Activated T-helper 17 cell treated with anti-CD3 and anti-CD28 coated beads, Interleukin-2, amount 50 U/mL, for 72 hours (primary cell): Measurements from ENCODE around the gene ICAM2. TPM values are rescaled to one million over a fixed set of nuclear protein-coding genes. Genes with fewer than 3 reads are reported as not detected.
"Not testable (repeated sequence)": the region's sequence is repeated elsewhere in the genome, so short reads cannot be mapped to it uniquely, and the experiment has no call there.

Experiments used
- ATAC-seq: fragments of 150-1000 bp; cut with Tn5 transposase; replicated peaks from 2 replicates; pipeline ENCODE4 v1.10.0; 2021; ENCODE audit warnings: mild to moderate bottlenecking, moderate library complexity
- H3K27ac Mint-ChIP-seq: one replicate; pipeline ENCODE4 v1.8.0; 2022; ENCODE audit warnings: mixed read lengths
- H3K27me3 Mint-ChIP-seq: one replicate; pipeline ENCODE4 v1.8.0; 2022; ENCODE audit warnings: mixed read lengths
- H3K36me3 Mint-ChIP-seq: one replicate; pipeline ENCODE4 v1.8.0; 2022; ENCODE audit warnings: low read depth, mild to moderate bottlenecking, mixed read lengths
- H3K4me1 Mint-ChIP-seq: one replicate; pipeline ENCODE4 v1.8.0; 2022; ENCODE audit warnings: mixed read lengths
- H3K4me3 Mint-ChIP-seq: one replicate; pipeline ENCODE4 v1.8.0; 2022; ENCODE audit warnings: mild to moderate bottlenecking, mixed read lengths
- H3K9me3 Mint-ChIP-seq: one replicate; pipeline ENCODE4 v1.8.0; 2022; ENCODE audit warnings: mixed read lengths
- total RNA-seq, 2 donors: library from RNA; stranded (reverse); gene quantifications; one replicate each; pipeline ENCODE4 v1.2.3, GENCODE V29; 2022

Gene ICAM2
- total RNA-seq, 2 donors from 2014 or later, result 43.0 to 54.9 TPM

DNA sequence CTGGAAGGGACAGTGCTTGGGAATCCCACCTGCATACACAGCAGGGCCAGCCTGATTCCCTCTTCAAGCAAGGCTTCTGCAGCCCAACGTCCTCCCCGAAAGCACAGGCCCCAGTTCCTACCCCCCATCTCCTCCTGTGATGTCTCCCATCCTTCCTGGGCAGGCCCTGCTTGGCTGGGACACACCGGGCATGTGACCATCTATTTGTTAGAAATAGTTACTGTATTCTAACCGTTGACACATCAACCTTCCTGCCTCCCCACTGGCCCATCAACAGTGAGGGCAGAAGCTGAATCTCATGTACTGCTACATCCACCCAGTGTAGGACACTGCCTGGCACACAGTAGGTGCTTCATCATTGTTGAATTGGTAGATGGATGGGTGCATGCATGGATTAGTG, 11.6 kb downstream of the ICAM2 start:
- Mint-ChIP-seq H3K4me3 (no peak overlapping the region), H3K9me3 (no peaks in the 10 kb centered on the region), H3K4me1 (peaks cover 19% of the 10 kb centered on the region), H3K27ac (peak overlapping the region; percentile 84), H3K36me3 (peaks cover 75% of the 10 kb centered on the region), H3K27me3 (no peaks in the 10 kb centered on the region)
- ATAC-seq, result no peak

DNA sequence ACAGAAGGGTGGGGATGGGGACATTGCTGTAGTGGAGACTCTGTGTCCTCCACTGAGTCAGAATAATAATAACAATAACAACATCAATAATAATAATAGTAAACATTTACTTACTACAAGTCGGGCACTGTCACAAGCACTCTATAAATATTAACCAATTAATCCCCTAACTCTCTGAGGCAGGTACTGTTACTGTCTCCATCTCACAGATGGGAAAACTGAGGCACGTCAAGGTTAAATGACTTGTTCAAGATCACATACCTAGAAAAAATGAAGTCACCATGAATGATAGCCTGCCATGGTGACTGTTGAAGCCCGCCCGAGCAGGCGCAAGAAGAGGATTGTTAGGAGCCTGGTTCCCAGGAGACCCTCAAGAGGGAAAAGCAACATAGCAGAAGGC, 12.1 kb downstream of the ICAM2 start:
- no peak for ATAC-seq
- H3K4me1 Mint-ChIP-seq, result peaks cover 19% of the 10 kb centered on the region
- peak overlapping the region; percentile 84 for H3K27ac Mint-ChIP-seq
- peaks cover 78% of the 10 kb centered on the region for H3K36me3 Mint-ChIP-seq
- H3K9me3 Mint-ChIP-seq, result no peaks in the 10 kb centered on the region
- no peak overlapping the region for H3K4me3 Mint-ChIP-seq
- H3K27me3 Mint-ChIP-seq, result no peaks in the 10 kb centered on the region

DNA sequence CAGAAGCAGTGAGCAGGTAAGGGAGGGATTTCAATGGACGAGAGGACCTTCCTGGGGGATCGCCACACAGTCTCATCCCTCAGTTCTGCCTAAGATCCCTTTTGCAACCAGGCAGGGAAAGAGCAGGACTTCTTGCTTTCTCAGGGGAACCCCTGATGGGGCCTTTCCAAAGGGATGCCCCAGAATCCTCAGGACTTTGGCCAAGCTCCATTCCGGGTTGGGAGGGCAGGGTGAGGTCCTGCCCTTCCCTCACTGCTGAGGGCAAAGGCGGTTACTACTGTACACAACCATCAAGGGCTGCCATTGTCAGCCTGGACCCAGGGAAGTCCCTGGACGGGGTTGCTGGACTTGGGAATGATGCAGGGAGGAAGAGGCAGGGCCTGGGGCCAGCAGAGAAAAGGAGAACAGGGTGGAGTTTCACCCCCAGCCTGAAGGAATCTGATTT, 12.6 kb downstream of the ICAM2 start:
- Mint-ChIP-seq H3K4me1 (peaks cover 19% of the 10 kb centered on the region), H3K4me3 (no peak overlapping the region), H3K36me3 (peaks cover 78% of the 10 kb centered on the region), H3K27ac (peak overlapping the region; percentile 84), H3K9me3 (no peaks in the 10 kb centered on the region), H3K27me3 (no peaks in the 10 kb centered on the region)
- ATAC-seq, result no peak

DNA sequence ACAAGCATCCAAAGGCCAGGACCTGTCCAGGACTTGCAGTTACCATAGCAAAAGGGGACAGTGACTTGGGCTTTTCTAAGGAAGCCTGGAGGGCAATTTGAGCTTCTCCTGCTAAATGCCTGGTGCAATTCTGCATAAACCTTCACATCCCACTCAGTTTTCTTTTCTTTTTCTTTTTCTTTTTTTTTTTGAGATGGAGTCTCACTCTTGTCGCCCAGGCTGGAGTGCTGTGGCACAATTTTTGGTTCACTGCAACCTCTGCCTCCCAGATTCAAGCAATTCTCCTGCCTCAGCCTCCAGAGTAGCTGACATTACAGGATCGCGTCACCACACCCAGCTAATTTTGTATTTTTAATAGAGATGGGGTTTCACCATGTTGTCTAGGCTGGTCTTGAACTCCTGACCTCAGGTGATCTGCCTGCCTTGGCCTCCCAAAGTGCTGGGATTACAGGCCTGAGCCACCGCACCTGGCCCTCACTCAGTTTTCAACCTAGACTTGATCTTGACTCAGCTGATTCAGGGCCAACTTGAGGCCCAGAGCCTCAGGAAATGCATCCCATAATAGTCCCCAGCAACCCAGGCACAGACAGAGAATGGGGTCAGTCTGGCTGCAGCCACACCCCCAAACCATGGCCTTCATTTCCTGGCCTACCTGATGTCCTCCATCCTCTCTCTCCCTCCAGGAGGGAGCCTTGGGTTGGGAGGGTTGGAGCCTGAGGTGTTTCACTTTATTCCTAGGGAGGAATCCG, 13.2 kb downstream of the ICAM2 start:
- not testable (repeated sequence) for H3K9me3 Mint-ChIP-seq, H3K27ac Mint-ChIP-seq, H3K27me3 Mint-ChIP-seq, ATAC-seq, H3K4me3 Mint-ChIP-seq
- Mint-ChIP-seq H3K4me1 (peaks cover 19% of the 10 kb centered on the region), H3K36me3 (peaks cover 73% of the 10 kb centered on the region)

DNA sequence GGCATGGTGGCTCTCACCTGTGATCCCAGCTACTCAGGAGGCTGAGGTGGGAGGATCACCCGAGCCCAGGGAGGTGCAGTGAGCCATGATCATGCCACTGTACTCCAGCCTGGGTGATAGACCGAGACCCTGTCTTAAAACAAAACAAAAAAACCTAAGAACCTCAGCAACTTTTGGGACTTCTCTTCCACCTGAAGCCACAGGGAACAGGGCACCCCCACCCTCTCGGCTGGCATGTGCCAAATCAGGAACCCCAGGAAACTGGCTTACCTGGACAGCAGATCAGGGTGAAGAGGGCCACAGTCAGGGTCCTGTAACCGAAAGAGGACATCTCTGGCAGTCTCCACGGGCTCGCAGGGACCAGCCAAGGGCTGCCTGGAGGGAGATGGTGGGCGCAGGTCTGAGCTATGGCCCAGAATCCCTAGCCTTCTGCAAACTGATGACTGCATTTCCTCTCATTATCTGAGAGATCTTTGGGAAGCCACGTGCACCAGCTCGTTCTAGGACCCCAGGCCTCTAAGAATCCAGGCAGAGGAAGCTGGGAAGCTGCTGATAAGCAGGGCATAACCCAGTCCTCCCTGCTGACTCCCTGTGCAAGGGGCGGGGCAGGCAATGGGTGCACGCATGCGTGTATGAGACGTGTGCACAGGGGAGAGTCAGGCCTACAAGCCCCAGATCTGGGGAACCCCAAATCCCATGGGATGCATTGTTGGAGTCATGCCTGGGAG, 13.9 kb downstream of the ICAM2 start:
- Mint-ChIP-seq H3K36me3 (peaks cover 66% of the 10 kb centered on the region), H3K27ac (no peak overlapping the region), H3K27me3 (no peaks in the 10 kb centered on the region), H3K9me3 (no peaks in the 10 kb centered on the region), H3K4me3 (no peak overlapping the region), H3K4me1 (peaks cover 19% of the 10 kb centered on the region)
- no peak for ATAC-seq

DNA sequence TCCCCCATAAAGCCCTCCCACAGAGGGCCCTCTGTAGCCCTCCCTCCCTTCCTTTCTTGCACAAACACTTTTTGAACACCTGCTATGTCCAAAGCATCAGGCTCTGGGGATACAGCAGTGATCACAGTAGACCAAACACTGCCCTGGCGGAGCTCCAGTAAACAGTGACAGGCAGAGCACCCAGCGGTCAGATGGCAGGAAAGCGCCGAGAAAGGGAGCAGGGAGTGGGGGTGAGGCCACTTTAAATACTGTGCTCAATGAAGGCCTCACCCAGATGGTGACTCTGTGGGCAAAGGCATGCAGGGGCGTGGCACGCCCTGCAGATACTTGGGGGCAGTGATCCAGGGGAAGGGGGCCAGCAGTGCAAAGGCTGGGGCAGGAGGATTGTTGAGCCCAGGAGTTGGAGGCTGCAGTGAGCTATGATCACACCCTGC, 14.7 kb downstream of the ICAM2 start:
- Mint-ChIP-seq H3K27me3 (no peaks in the 10 kb centered on the region), H3K36me3 (peaks cover 58% of the 10 kb centered on the region), H3K9me3 (no peaks in the 10 kb centered on the region), H3K4me3 (no peak overlapping the region), H3K27ac (peak overlapping the region; percentile 57), H3K4me1 (peaks cover 19% of the 10 kb centered on the region)
- no peak for ATAC-seq

DNA sequence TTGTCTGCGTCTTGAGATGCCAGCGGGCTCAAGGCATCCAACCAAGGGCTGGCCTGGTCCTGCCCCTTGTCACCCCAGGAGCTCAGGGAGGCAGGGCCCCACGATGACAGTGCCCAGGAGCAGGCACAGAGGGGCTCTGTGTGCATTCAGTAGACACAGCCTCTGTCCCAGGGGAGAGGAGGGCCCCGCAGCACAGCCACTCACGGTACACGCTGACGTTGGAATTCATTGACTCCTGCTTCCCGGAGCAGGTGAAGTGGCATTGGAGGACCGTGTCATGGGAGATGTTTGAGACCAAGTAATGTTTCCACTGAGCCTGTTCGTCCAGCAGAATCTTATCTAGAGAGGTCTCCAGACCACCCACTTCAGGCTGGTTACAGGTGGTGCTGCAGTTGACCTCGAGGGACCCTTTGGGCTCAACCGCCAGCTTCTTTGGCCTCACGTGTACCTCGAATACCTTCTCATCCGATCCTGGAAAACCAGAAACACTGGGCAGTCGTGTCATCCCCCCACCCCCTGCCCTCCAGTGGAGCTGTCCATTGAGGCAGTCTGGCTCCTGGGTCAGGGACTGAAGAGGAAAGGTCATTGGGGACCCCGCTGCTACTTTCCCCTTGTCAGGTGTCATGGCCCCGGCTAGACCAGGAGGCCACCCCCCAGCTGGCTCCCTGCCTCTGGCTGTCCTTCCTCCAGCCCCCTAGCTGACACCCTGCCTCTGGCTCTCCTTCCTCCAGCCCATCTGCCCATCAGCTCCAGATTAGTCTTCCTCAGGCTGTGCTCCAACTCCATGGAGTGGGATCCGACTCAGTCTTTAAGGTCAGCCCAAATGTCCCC, 15.3 kb downstream of the ICAM2 start:
- H3K27ac Mint-ChIP-seq, result peak overlapping the region; percentile 57
- ATAC-seq, result no peak
- no peaks in the 10 kb centered on the region for H3K9me3 Mint-ChIP-seq
- peaks cover 52% of the 10 kb centered on the region for H3K36me3 Mint-ChIP-seq
- H3K4me3 Mint-ChIP-seq, result no peak overlapping the region
- H3K27me3 Mint-ChIP-seq, result no peaks in the 10 kb centered on the region
- peaks cover 18% of the 10 kb centered on the region for H3K4me1 Mint-ChIP-seq

DNA sequence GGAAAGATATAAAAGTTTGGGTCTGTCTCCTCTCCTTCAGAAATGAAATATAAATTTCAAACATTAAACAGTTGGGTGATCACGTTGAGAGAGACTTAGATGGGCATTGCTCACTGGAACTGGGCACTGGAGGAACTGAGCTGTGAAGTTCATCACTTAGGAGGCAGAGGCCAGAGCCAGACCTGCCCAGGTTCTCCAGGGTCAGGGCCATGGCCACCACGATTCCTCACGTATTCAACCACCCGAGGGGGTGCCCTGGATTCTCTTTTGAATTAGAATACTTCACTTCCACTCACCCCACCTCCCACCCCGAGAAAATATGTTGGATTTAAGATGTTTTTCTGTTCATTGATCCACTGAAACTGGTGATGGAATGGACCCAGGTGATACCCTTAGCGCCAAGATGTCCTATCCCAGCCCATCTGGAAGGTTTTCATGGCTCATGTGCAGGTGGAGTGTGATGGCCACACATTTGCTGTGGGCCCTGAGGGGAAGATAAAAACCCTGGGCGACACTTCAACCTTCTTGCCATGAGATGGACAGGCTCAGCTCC, 16.1 kb downstream of the ICAM2 start:
- ATAC-seq, result no peak
- Mint-ChIP-seq H3K9me3 (no peaks in the 10 kb centered on the region), H3K36me3 (peaks cover 46% of the 10 kb centered on the region), H3K27me3 (no peaks in the 10 kb centered on the region), H3K4me1 (peaks cover 18% of the 10 kb centered on the region), H3K4me3 (no peak overlapping the region), H3K27ac (no peak overlapping the region)

DNA sequence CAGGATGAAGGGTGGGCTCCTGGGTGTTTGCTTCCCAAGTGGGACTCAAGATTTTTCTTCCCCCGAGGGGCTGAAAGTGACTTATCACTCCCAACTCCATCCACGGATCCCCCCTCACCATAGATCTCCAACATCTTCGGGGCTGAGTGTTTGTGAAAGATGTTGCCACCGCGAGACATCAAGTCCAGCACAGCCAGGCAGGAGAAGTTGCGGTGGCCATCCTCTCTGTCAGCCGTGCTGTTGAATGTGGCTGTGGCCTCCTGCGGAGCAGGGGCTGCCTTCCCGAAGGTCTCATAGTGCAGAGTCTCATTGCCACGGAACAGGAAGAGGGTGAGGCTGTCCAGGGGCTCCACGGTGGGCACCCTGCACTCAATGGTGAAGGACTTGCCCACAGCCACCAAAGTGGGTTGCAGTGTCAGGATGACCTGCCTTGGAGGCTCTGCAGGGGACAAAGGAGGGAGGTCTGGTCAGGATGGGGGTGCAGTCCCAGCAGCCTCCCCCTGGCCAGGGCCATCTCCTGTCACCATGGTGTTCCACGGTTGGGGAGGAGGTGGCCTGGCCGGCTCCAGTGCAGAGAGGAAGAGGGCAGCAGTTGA, 16.8 kb downstream of the ICAM2 start:
- no peak for ATAC-seq
- Mint-ChIP-seq H3K9me3 (no peaks in the 10 kb centered on the region), H3K4me1 (peaks cover 21% of the 10 kb centered on the region), H3K4me3 (no peak overlapping the region), H3K27me3 (no peaks in the 10 kb centered on the region), H3K36me3 (peaks cover 46% of the 10 kb centered on the region), H3K27ac (peak overlapping the region; percentile 40)

DNA sequence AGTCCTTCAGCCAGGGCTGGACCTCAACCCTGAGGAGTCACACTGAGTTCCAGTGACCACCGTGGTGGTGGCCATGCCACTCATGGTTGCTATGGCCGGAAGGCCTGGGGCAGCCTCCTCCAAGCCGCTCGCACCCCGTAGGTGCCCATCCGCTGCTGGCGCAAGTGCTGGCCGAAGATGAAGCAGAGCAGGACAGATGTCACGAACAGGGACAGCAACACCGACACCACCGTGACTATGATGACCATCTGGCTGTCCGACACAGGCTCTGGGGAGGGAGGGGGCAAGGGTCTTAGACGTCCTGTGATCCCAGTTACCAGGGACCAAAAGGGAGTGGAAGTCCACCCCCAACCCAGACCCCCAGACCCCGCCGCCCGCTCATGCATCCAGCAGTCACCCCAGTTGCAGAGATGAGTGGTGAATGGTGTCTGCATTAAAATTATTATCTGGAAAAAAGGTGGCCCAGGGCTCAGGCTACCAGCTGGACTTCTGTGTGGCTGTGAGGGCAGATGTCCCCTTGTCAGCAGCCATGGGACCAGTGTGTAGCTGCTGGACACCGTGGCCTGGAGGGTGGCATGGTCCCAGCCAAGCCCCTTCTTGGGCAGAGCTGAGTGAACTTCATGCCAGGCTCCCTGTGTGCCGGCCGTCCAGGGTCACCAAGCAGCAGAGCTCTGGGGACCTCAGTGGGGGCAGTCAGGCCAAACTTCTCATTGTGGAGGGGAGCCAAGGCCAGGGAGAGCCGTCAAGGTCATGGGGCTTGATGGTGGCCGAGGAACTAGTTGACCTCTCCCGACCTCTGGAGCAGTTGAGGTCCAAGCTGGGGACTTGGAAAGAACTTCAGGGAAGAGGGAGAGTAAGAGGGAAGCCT, 17.5 kb downstream of the ICAM2 start:
- peaks cover 13% of the 10 kb centered on the region for H3K4me1 Mint-ChIP-seq
- no peaks in the 10 kb centered on the region for H3K9me3 Mint-ChIP-seq

DNA sequence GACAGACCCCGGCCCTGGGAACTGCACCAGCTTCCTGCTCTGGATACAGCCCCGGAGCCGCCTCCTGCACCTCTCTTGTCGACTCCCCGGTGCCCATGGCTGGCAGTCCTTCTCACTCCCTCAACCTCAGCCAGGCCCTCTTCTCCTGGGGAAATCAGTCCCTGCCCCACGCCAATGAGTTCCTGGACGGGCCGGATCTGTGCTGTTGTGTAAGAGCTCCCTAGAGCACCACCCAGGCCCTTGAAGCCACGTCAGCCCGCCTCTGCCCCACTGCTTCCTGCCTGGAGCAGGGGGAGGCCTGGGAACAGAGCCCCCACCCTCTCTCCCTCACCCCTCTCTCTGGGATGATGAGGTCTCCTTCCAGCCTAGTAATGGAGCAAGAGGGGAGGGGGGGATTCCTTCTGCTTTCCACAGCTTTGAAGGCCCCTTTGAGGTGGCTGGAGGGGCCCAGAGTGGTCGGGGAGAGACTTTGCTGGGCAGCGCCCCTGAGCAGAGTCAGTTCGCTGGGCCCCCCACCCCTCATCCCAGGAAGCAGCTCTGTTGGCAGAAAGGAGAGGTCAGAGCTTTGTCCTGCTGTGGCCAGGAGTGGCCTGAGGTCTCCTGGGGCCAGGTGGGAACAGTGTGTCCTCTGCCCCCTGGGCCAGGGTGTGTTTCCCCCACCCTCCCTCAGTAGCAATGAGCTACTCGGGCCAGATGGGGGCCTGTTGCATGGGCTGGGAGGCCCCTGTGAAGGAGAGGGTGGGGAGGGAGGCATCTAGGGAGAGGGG, 18.5 kb downstream of the ICAM2 start:
- Mint-ChIP-seq H3K27me3 (no peaks in the 10 kb centered on the region), H3K4me3 (no peak overlapping the region), H3K27ac (no peak overlapping the region), H3K36me3 (peaks cover 32% of the 10 kb centered on the region), H3K4me1 (peaks cover 11% of the 10 kb centered on the region), H3K9me3 (no peaks in the 10 kb centered on the region)
- no peak for ATAC-seq

More for the DNA sequence above, 17.5 kb downstream of the ICAM2 start:
- H3K4me3 Mint-ChIP-seq, result no peak overlapping the region
- no peaks in the 10 kb centered on the region for H3K27me3 Mint-ChIP-seq
- peaks cover 40% of the 10 kb centered on the region for H3K36me3 Mint-ChIP-seq
- no peak for ATAC-seq
- H3K27ac Mint-ChIP-seq, result no peak overlapping the region

DNA sequence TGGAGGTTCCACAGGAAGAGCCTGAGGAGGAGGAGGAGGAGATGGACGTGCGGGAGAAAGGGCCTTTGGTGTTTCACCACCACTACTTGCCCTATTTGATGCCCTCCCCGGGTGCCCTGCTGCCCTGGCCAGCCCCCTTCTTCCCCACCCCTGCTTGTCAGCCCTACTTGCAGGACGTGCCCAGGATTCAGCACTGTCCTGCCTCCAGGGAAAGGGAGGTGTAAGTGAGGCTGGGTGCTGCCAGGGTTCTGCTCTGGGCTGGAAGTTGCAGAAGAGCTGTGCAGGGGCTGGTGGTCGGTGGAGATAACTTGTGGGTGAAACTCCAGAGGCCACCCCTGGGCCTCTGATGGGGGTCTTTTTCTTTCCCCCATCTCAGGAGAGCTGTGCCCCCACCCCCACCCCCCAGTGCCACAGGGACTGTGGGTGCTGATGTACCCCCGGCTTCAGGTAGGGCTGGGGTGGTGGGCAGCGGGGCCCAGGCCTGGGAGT, 19.3 kb downstream of the ICAM2 start:
- H3K27ac Mint-ChIP-seq, result no peak overlapping the region
- peaks cover 13% of the 10 kb centered on the region for H3K4me1 Mint-ChIP-seq
- H3K36me3 Mint-ChIP-seq, result peaks cover 32% of the 10 kb centered on the region
- H3K4me3 Mint-ChIP-seq, result no peak overlapping the region
- no peaks in the 10 kb centered on the region for H3K9me3 Mint-ChIP-seq
- no peaks in the 10 kb centered on the region for H3K27me3 Mint-ChIP-seq
- no peak for ATAC-seq
